HL-60 (cell line): ENCODE data around the gene GALP.
"Not testable (repeated sequence)": the region's sequence is repeated elsewhere in the genome, so short reads cannot be mapped to it uniquely, and the experiment has no call there.

Source experiments
- DNase-seq, 2 experiments: peaks; one replicate each; pipeline ENCODE4 v3.0.0-alpha.2; 2010 to 2020; ENCODE audit warnings: low read depth in 1 of 2, low spot score in 1 of 2
- H3K27ac ChIP-seq: fragments of 250-450 bp; sonication (Bioruptor Pico); replicated peaks from 2 replicates; pipeline ENCODE4 v1.5.1; 2020; ENCODE audit warnings: mild to moderate bottlenecking, moderate library complexity
- H3K27me3 ChIP-seq: fragments of 250-450 bp; sonication (Bioruptor Pico); 2 replicates; pipeline ENCODE4 v1.5.1; 2021; ENCODE audit warnings: mild to moderate bottlenecking, moderate library complexity; ENCODE audit not compliant: insufficient read depth, poor library complexity, severe bottlenecking
- H3K4me3 ChIP-seq: replicated peaks from 2 replicates; pipeline ENCODE4 v1.5.1; 2011; ENCODE audit warnings: mild to moderate bottlenecking, control low read depth, low read length; ENCODE audit not compliant: insufficient read depth
- GABPA ChIP-seq: IDR thresholded peaks from 2 replicates; pipeline ENCODE4 v1.6.1; 2012; ENCODE audit warnings: low read depth
- POLR2AphosphoS5 ChIP-seq: IDR thresholded peaks from 2 replicates; pipeline ENCODE4 v1.6.1; 2012; ENCODE audit warnings: low read depth
- SPI1 ChIP-seq: IDR thresholded peaks from 2 replicates; pipeline ENCODE4 v1.6.1; 2012; ENCODE audit warnings: low read depth, mild to moderate bottlenecking, borderline replicate concordance
- TF ChIP-seq, protein P1 (sequence below): IDR thresholded peaks from one replicate; pipeline ENCODE4 v1.5.1; 2011; ENCODE audit warnings: low read length, control low read depth, inconsistent platforms; ENCODE audit not compliant: insufficient read depth
- TF ChIP-seq, protein P2 (sequence below): IDR thresholded peaks from 2 replicates; pipeline ENCODE4 v1.6.1; 2012; ENCODE audit warnings: low read depth; ENCODE audit not compliant: insufficient replicate concordance

The GALP gene

DNA sequence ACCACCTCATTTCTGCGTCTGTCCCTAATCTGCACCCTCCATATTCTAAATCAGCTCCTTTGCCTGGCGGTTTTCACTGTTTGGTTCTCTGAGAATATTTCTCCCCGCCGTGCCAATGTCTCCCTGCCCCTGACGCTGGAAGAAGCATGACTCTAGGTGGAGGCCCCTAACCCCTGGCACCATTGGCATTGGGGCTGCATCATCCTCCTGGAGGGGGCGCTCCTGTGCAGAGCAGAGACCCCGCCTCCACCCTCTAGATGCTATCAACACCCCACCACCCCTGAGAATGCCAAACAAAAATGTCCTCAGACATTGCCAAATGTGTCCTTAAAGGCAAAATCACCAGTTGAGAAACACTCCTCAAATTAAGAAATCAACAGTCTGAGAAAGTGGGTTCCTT, 15.3 kb downstream of the GALP start:
- Histone ChIP-seq H3K27me3 (no peaks in the 10 kb centered on the region), H3K27ac (no peak overlapping the region), H3K4me3 (no peak overlapping the region)
- TF ChIP-seq SPI1, result no peak
- no peak for TF ChIP-seq POLR2AphosphoS5
- TF ChIP-seq GABPA, result no peak
- TF ChIP-seq, protein P1, sequence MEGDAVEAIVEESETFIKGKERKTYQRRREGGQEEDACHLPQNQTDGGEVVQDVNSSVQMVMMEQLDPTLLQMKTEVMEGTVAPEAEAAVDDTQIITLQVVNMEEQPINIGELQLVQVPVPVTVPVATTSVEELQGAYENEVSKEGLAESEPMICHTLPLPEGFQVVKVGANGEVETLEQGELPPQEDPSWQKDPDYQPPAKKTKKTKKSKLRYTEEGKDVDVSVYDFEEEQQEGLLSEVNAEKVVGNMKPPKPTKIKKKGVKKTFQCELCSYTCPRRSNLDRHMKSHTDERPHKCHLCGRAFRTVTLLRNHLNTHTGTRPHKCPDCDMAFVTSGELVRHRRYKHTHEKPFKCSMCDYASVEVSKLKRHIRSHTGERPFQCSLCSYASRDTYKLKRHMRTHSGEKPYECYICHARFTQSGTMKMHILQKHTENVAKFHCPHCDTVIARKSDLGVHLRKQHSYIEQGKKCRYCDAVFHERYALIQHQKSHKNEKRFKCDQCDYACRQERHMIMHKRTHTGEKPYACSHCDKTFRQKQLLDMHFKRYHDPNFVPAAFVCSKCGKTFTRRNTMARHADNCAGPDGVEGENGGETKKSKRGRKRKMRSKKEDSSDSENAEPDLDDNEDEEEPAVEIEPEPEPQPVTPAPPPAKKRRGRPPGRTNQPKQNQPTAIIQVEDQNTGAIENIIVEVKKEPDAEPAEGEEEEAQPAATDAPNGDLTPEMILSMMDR, result no peak
- TF ChIP-seq, protein P2, sequence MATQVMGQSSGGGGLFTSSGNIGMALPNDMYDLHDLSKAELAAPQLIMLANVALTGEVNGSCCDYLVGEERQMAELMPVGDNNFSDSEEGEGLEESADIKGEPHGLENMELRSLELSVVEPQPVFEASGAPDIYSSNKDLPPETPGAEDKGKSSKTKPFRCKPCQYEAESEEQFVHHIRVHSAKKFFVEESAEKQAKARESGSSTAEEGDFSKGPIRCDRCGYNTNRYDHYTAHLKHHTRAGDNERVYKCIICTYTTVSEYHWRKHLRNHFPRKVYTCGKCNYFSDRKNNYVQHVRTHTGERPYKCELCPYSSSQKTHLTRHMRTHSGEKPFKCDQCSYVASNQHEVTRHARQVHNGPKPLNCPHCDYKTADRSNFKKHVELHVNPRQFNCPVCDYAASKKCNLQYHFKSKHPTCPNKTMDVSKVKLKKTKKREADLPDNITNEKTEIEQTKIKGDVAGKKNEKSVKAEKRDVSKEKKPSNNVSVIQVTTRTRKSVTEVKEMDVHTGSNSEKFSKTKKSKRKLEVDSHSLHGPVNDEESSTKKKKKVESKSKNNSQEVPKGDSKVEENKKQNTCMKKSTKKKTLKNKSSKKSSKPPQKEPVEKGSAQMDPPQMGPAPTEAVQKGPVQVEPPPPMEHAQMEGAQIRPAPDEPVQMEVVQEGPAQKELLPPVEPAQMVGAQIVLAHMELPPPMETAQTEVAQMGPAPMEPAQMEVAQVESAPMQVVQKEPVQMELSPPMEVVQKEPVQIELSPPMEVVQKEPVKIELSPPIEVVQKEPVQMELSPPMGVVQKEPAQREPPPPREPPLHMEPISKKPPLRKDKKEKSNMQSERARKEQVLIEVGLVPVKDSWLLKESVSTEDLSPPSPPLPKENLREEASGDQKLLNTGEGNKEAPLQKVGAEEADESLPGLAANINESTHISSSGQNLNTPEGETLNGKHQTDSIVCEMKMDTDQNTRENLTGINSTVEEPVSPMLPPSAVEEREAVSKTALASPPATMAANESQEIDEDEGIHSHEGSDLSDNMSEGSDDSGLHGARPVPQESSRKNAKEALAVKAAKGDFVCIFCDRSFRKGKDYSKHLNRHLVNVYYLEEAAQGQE, result no peak
- DNase-seq, result no peak

- H3K27ac ChIP-seq, result no peak overlapping the region
- DNase-seq, result no peak
- TF ChIP-seq SPI1 (no peak), POLR2AphosphoS5 (no peak), GABPA (no peak)
- TF ChIP-seq, protein P2, result no peak
- TF ChIP-seq, protein P1, result no peak
- H3K4me3 ChIP-seq, result no peak overlapping the region
- no peaks in the 10 kb centered on the region for H3K27me3 ChIP-seq
These were observed 15.9 kb downstream of the GALP start for GRCh38 chr19:56191711-56192110.

DNA sequence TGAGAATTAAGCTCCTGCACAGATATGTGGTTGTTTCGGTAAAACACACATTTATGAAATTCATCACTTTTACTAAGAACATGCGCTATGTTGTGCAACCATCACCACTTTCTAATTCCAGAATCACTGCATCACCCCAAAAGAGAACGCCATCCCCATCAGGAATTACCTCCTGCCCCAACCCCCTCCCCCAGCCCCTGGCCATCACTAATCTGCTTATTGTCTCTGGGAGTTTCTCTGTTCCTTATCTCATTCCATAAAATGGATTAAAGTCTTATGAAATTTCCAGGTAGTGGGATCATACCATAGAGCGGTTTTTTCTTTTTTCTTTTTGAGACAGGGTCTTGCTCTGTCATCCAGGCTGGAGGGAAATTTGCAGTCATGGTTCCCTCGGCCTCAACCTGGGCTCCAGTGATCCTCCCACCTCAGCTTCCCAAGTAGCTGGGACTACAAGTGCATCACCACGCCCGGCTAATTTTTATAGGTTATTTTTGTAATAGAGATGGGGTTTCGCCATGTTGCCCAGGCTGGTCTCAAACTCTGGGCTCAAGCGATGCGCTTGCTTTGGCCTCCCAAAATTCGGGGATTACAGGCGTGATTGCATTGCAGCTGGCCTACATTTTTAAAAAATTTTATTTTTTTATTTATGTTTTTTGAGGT, 18.3 kb downstream of the GALP start:
- H3K4me3 ChIP-seq, result no peak overlapping the region
- TF ChIP-seq, protein P1, result no peak
- TF ChIP-seq, protein P2, result no peak
- TF ChIP-seq SPI1, result no peak
- TF ChIP-seq POLR2AphosphoS5, result no peak
- TF ChIP-seq GABPA, result no peak
- H3K27ac ChIP-seq, result no peak overlapping the region
- no peak for DNase-seq
- H3K27me3 ChIP-seq, result no peaks in the 10 kb centered on the region

DNA sequence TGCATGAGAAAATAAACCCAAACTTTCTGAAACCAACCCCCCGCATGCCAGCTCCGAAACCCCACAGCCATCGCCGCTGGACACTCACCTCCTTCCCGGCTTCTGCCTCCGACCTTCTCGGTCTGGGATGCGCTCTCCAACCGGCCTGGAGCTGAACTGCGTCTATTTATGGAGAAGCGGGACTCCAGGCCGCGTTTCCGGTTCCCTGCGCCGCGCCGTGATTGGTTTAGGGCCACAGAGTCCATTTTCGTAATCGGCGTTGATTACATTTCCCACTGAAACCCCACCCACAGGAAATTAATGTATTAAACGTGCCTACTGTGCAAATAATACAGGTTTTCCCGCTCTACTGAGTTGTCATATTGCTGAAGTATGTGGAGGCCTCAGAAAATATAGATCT, 21.8 kb downstream of the GALP start, which contains the start of gene ZSCAN5B:
Gene ZSCAN5B (minus strand): TSS at position 138 of the 400 bp plus-strand sequence. CDS start 4,731 bp downstream, outside the sequence.
- H3K4me3 ChIP-seq, H3K27ac ChIP-seq, DNase-seq, H3K27me3 ChIP-seq: not testable (repeated sequence)
